GM23248 (cell line): ENCODE measurements around the gene EPB41L4B.

ENCODE experiments used
- EZH2 ChIP-seq: fragments of 200-600 bp; sonication (generic); IDR thresholded peaks from 2 replicates; pipeline ENCODE4 v1.6.1; 2018; ENCODE audit warnings: antibody characterized with exemption, mild to moderate bottlenecking; ENCODE audit not compliant: insufficient read depth, poor library complexity, severe bottlenecking
- EZH2phosphoT487 ChIP-seq: fragments of 200-600 bp; sonication (generic); IDR thresholded peaks from 2 replicates; pipeline ENCODE4 v1.6.1; 2018; ENCODE audit warnings: antibody characterized with exemption, moderate library complexity, mild to moderate bottlenecking, low read depth; ENCODE audit not compliant: insufficient read depth

- no peak for TF ChIP-seq EZH2
- no peak for TF ChIP-seq EZH2phosphoT487
Observed at GRCh38 chr9:109193974-109194556, 126.8 kb downstream of the EPB41L4B start.
